GM21737 (cell line): ENCODE data around the gene SLC2A6.

Experiments used
- ATAC-seq: cut with Tn5 transposase; IDR thresholded peaks from one replicate; pipeline ENCODE4 v1.9.1; 2021; ENCODE audit warnings: mild to moderate bottlenecking, moderate library complexity; ENCODE audit not compliant: unreplicated experiment

Gene SLC2A6

GRCh38 chr9:133483611-133484010 lies 4.7 kb upstream of the SLC2A6 start:
- ATAC-seq = no peak

GRCh38 chr9:133477992-133478850 lies 678 bp downstream of the SLC2A6 start:
- ATAC-seq = peak; percentile 37

GRCh38 chr9:133477461-133477860 lies 1.4 kb downstream of the SLC2A6 start:
- ATAC-seq = no peak

- ATAC-seq = no peak
Observed at GRCh38 chr9:133476941-133477340, 2.0 kb downstream of the SLC2A6 start.

- no peak for ATAC-seq
Observed at GRCh38 chr9:133476036-133476931, 2.6 kb downstream of the SLC2A6 start.

GRCh38 chr9:133475292-133476012 lies 3.4 kb downstream of the SLC2A6 start:
- no peak for ATAC-seq

- ATAC-seq = no peak
Observed at GRCh38 chr9:133474853-133475252, 4.0 kb downstream of the SLC2A6 start.

GRCh38 chr9:133474215-133474614 lies 4.7 kb downstream of the SLC2A6 start:
- ATAC-seq = no peak

GRCh38 chr9:133473743-133474142 lies 5.2 kb downstream of the SLC2A6 start:
- ATAC-seq = no peak

GRCh38 chr9:133472753-133473378 lies 6.0 kb downstream of the SLC2A6 start:
- ATAC-seq = no peak

- no peak for ATAC-seq
Observed at GRCh38 chr9:133472277-133472645, 6.6 kb downstream of the SLC2A6 start.

GRCh38 chr9:133471551-133472276 lies 7.2 kb downstream of the SLC2A6 start:
- ATAC-seq = no peak

- ATAC-seq = no peak
Observed at GRCh38 chr9:133470988-133471387, 7.9 kb downstream of the SLC2A6 start.

GRCh38 chr9:133470427-133470924 lies 8.4 kb downstream of the SLC2A6 start:
- ATAC-seq = no peak

GRCh38 chr9:133468777-133469421 lies 10.0 kb downstream of the SLC2A6 start:
- no peak for ATAC-seq

GRCh38 chr9:133468374-133468773 lies 10.5 kb downstream of the SLC2A6 start:
- no peak for ATAC-seq

- ATAC-seq = no peak
Observed at GRCh38 chr9:133467101-133467500, 11.8 kb downstream of the SLC2A6 start.

GRCh38 chr9:133465984-133466383 lies 12.9 kb downstream of the SLC2A6 start:
- no peak for ATAC-seq

GRCh38 chr9:133464638-133465037 lies 14.3 kb downstream of the SLC2A6 start:
- ATAC-seq = no peak
